H7 (cell line): ENCODE results near the gene AKAP13. TPM values are rescaled to one million over a fixed set of nuclear protein-coding genes. Genes with fewer than 3 reads are reported as not detected.

Source experiments
- DNase-seq: peaks from one replicate; pipeline ENCODE4 v3.0.0; 2012
- H3K27me3 ChIP-seq: 2 replicates; pipeline ENCODE4 v1.6.0; 2011; ENCODE audit warnings: mild to moderate bottlenecking, low read length; ENCODE audit not compliant: control insufficient read depth, insufficient read depth
- H3K36me3 ChIP-seq: replicated peaks from 2 replicates; pipeline ENCODE4 v1.5.1; 2011; ENCODE audit warnings: low read length; ENCODE audit not compliant: control insufficient read depth, insufficient read depth
- H3K4me3 ChIP-seq: 2 replicates; pipeline ENCODE4 v1.5.1; 2011; ENCODE audit warnings: low read depth, mild to moderate bottlenecking, control low read depth, low read length, moderate library complexity; ENCODE audit not compliant: insufficient read depth
- total RNA-seq: library from RNA; depleted of rRNA; stranded (reverse); fragments of >200 nt; shearing (Covaris generic); gene quantifications from 2 replicates; pipeline ENCODE4 v1.2.3, GENCODE V29; 2014

AKAP13 gene
- total RNA-seq, 1 experiment from 2014 or later, result 26.2 TPM

GRCh38 chr15:85730001-85730820, 349.8 kb downstream of the AKAP13 start:
- Histone ChIP-seq H3K27me3 (no peaks in the 10 kb centered on the region), H3K4me3 (no peak overlapping the region), H3K36me3 (peaks cover 8% of the 10 kb centered on the region)
- peak; percentile 73 for DNase-seq

- DNase-seq, result no peak
- Histone ChIP-seq H3K4me3 (no peak overlapping the region), H3K36me3 (peaks cover 6% of the 10 kb centered on the region), H3K27me3 (no peaks in the 10 kb centered on the region)
Measured at GRCh38 chr15:85733416-85733815, 353.0 kb downstream of the AKAP13 start.

DNA sequence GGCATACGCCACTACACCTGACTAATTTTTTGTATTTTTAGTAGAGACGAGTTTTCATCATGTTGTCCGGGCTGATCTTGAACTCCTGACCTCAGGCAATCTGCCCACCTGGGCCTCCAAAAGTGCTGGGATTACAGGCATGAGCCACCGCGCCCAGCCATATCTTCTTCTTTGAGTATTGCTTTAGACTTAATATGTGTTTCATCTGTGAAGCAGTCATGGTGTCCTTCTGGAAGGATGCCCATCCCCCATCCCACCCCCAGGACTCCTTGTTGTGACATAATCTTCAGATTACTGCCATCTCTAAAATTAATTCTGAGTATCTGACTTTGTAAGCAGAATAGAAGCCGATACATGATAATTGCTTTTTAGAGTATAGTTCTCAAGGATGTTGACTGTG, 356.7 kb downstream of the AKAP13 start:
- H3K4me3 ChIP-seq, result no peak overlapping the region
- peaks cover 3% of the 10 kb centered on the region for H3K36me3 ChIP-seq
- H3K27me3 ChIP-seq, result no peaks in the 10 kb centered on the region
- no peak for DNase-seq

DNA sequence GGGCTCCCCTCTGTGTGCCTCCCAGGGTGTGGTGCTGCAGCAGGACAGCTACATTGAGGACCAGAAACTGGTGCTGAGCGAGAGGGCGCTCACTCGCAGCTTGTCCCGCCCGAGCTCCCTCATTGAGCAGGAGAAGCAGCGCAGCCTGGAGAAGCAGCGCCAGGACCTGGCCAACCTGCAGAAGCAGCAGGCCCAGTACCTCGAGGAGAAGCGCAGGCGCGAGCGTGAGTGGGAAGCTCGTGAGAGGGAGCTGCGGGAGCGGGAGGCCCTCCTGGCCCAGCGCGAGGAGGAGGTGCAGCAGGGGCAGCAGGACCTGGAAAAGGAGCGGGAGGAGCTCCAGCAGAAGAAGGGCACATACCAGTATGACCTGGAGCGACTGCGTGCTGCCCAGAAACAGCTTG, 360.6 kb downstream of the AKAP13 start:
- no peak overlapping the region for H3K4me3 ChIP-seq
- peak; percentile 57 for DNase-seq

GRCh38 chr15:85741662-85742061, 361.3 kb downstream of the AKAP13 start:
- H3K27me3 ChIP-seq, result no peaks in the 10 kb centered on the region
- H3K36me3 ChIP-seq, result peaks cover 8% of the 10 kb centered on the region
- no peak for DNase-seq
- H3K4me3 ChIP-seq, result no peak overlapping the region

More for the DNA sequence above, 360.6 kb downstream of the AKAP13 start:
- no peaks in the 10 kb centered on the region for H3K27me3 ChIP-seq
- H3K36me3 ChIP-seq, result peaks cover 8% of the 10 kb centered on the region

DNA sequence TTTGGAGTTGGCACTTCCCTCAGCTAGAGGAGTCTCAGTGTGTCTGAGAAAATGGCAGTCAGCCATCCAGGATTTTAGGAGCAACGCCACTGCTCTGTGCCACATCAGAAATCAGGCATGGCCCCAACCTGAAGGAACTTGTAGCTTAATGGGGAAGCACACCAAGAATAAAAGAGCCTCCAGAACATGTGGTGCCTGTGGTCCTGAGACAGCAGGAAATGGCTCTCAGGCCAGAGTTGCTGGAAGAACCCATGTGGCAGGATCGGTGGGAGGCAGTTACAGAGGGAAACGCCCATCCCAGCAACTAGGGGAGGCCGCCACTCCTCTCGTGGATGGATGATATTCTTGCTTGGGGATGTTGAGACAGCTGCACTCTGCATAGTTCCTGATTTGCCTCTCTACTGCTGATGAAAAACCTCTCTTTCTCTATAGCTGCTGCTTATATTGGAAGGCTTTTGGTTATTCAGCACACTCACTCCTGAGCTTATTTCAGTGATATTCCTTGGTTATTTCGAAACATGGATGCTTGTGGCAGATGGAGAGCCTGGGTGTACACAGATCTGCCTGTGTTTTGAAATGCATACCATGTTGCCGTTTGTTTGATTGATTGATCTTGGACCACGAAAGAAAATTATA, 361.9 kb downstream of the AKAP13 start:
- no peak overlapping the region for H3K4me3 ChIP-seq
- no peaks in the 10 kb centered on the region for H3K27me3 ChIP-seq
- peaks cover 8% of the 10 kb centered on the region for H3K36me3 ChIP-seq
- peak; percentile 29 for DNase-seq

GRCh38 chr15:85743392-85744055, 363.1 kb downstream of the AKAP13 start:
- peaks cover 8% of the 10 kb centered on the region for H3K36me3 ChIP-seq
- DNase-seq, result peak; percentile 20
- no peak overlapping the region for H3K4me3 ChIP-seq
- no peaks in the 10 kb centered on the region for H3K27me3 ChIP-seq

GRCh38 chr15:85744579-85744978, 364.2 kb downstream of the AKAP13 start:
- peaks cover 8% of the 10 kb centered on the region for H3K36me3 ChIP-seq
- no peak overlapping the region for H3K4me3 ChIP-seq
- DNase-seq, result no peak
- no peaks in the 10 kb centered on the region for H3K27me3 ChIP-seq

DNA sequence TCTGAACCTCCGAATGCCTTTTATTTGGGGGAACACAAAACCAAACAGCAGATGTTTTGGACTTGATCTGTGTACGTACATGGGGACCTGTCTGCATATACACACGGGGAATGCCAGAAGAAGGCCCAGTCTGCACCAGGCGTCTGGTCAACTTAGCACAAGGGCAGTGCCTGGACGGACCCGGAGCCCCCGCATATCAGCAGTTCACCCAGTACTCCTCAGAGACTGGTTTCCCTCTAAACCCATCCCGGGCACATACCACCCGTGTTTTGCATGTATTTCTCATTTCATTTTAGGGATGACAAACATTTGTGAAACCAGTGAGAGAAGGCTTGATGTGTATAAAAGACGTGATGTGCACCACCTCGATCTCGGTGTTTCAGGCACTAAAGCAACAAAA, 364.6 kb downstream of the AKAP13 start:
- Histone ChIP-seq H3K27me3 (no peaks in the 10 kb centered on the region), H3K36me3 (peaks cover 8% of the 10 kb centered on the region), H3K4me3 (no peak overlapping the region)
- no peak for DNase-seq

- peaks cover 8% of the 10 kb centered on the region for H3K36me3 ChIP-seq
- H3K4me3 ChIP-seq, result no peak overlapping the region
- DNase-seq, result peak; percentile 19
- H3K27me3 ChIP-seq, result no peaks in the 10 kb centered on the region
Measured at GRCh38 chr15:85745525-85746150, 365.2 kb downstream of the AKAP13 start.

- Histone ChIP-seq H3K4me3 (no peak overlapping the region), H3K27me3 (no peaks in the 10 kb centered on the region), H3K36me3 (peaks cover 8% of the 10 kb centered on the region)
- no peak for DNase-seq
Measured at GRCh38 chr15:85746641-85747040, 366.2 kb downstream of the AKAP13 start.

DNA sequence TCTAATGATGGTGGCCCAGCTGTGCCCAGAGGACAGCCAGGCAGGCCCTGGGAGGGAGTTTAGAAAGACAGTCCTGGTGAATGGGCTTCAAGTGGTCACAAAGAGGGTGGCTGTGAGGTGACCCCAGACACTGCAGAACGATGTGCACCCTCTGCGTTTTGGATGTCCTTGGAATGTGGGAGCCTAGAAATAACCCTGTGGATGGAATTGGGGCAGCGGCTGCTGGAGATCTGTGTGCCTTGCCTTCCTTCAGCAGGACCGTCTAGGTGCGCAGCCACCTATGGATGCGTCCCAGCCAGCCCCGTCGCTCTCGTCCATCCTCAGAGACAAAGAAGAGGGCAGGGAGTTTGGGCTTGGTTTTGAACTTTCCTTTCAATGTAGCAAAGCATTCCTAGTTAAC, 367.8 kb downstream of the AKAP13 start:
- Histone ChIP-seq H3K27me3 (no peaks in the 10 kb centered on the region), H3K36me3 (peaks cover 8% of the 10 kb centered on the region), H3K4me3 (no peak overlapping the region)
- peak; percentile 29 for DNase-seq

DNA sequence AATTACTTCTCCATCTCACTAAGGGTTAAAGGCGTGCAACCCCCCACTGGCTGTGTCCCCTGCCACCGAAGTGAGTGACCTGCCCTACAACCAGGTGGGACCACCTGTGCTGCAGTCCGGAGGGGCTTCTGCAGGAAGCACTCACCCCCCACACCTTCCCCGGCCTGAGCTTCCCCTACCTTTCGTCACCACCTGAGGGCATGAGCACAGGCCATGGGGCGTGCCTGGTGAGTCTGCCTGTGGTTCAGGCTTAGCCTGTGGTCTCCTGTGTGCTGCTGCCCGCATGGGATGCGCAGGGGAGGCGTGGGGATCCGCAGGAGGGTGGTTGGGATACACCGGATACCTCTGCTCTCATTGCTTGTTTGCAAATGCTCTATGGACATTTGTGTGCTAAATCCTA, 368.3 kb downstream of the AKAP13 start:
- Histone ChIP-seq H3K27me3 (no peaks in the 10 kb centered on the region), H3K36me3 (peaks cover 8% of the 10 kb centered on the region), H3K4me3 (no peak overlapping the region)
- peak; percentile 82 for DNase-seq

- H3K4me3 ChIP-seq, result no peak overlapping the region
- H3K27me3 ChIP-seq, result no peaks in the 10 kb centered on the region
- H3K36me3 ChIP-seq, result peaks cover 7% of the 10 kb centered on the region
- peak; percentile 53 for DNase-seq
Measured at GRCh38 chr15:85749261-85750151, 369.1 kb downstream of the AKAP13 start.
